ENCODE data around the gene UST. TPM values are rescaled to one million over a fixed set of nuclear protein-coding genes. Genes with fewer than 3 reads are reported as not detected.

UST gene
- total and polyA plus RNA-seq, 2 of the 8 experiments (the other 6 are each of a cell fraction or from before 2014, with no cell fraction given): 13.5 to 34.5 TPM

DNA sequence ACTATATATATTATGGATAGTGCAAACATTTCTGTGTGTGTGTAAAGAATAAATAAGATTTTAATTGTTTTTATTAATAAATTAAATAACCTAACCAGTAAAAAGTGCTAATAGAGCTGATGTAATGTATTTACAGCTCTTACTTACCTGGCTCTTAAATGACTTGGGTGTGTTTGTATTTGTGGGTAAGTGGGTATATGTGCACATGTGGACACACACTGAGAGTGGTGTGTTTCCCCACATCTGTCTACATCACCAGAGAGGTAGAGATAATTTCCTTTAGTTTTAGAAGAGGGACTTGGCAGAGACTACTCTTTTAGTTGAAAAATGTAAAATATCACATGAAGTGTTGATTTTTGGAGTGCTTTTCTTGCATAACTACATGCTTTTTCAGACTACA, 76.0 kb downstream of the UST start:
- Histone ChIP-seq H2BK5ac (ENCODE audit: low read depth, low read length) (no peak overlapping the region), H3K9ac (replicated peaks in 1 of 4; ENCODE audit: extremely low read depth in 1 of 4, low read depth in 3 of 4, low read length in 3 of 4) (no peak overlapping the region), H2BK120ac (replicated peaks; ENCODE audit: low read depth, low read length) (no peak overlapping the region), H3K27me3 (replicated peaks in 1 of 4; ENCODE audit: control insufficient read depth in 3 of 4, extremely low read depth in 1 of 4, insufficient read depth in 3 of 4, low read length in 3 of 4) (no peaks in the 10 kb centered on the region), H4K5ac (ENCODE audit: insufficient read length, low read depth, low read length) (no peak overlapping the region), H3K4ac (replicated peaks; ENCODE audit: insufficient read length, low read depth, low read length) (no peak overlapping the region), H3K56ac (replicated peaks; ENCODE audit: insufficient read length, low read depth, low read length) (no peak overlapping the region), H3K23me2 (ENCODE audit: low read depth, low read length) (no peaks in the 10 kb centered on the region), H4K20me1 (replicated peaks in 1 of 2; ENCODE audit: control insufficient read depth in 1 of 2, insufficient read depth in 2 of 2, low read length in 2 of 2) (no peaks in the 10 kb centered on the region), H3K18ac (ENCODE audit: extremely low read depth, low read length) (no peak overlapping the region), H3K4me2 (ENCODE audit: insufficient read depth in 1 of 2, low read depth in 2 of 2, low read length in 2 of 2) (no peak overlapping the region), H2AK5ac (ENCODE audit: low read depth, low read length) (no peak overlapping the region), H2BK20ac (ENCODE audit: low read length) (no peak overlapping the region), H4K91ac (replicated peaks; ENCODE audit: insufficient read length, low read length) (no peak overlapping the region), H2BK12ac (ENCODE audit: low read depth, low read length) (no peak overlapping the region), H3K36me3 (ENCODE audit: control insufficient read depth in 2 of 4, insufficient read depth in 4 of 4, low read length in 3 of 4) (no peaks in the 10 kb centered on the region), H2BK15ac (ENCODE audit: low read length) (no peak overlapping the region), H3K27ac (ENCODE audit: low read depth, low read length) (no peak overlapping the region), H3K4me1 (replicated peaks in 1 of 4; ENCODE audit: control insufficient read depth in 3 of 4, insufficient read depth in 4 of 4, low read length in 3 of 4) (peaks cover 0 to 17% (median 12%) of the 10 kb centered on the region in 4 experiments; a peak in 5 of 7 replicates), H3K9me3 (ENCODE audit: insufficient read depth in 2 of 2, low read depth in 1 of 2, low read length in 1 of 2) (no peaks in the 10 kb centered on the region), H3K79me2 (ENCODE audit: control insufficient read depth in 1 of 2, insufficient read depth in 2 of 2, low read length in 2 of 2) (peaks cover 4 to 78% of the 10 kb centered on the region in 2 experiments; a peak in 3 of 4 replicates), H2AFZ (ENCODE audit: low read length) (no peak overlapping the region), H4K8ac (ENCODE audit: extremely low read depth, insufficient read depth, low read length) (no peak overlapping the region), H3K14ac (ENCODE audit: insufficient read length) (no peak overlapping the region), H3K79me1 (ENCODE audit: low read depth, low read length) (peaks cover 5% of the 10 kb centered on the region; the same call in 1 of the 2 replicates), H3K4me3 (ENCODE audit: extremely low read depth in 1 of 4, insufficient read depth in 2 of 4, low read depth in 3 of 4, low read length in 4 of 4) (no peak overlapping the region), H3K23ac (ENCODE audit: insufficient read length) (no peak overlapping the region)
- ChIA-PET POLR2A (ENCODE audit: partially characterized antibody) (interaction anchor here (0.6 to 1.6 kb wide), 2 partner anchors 8 to 10 kb away, joined by 4 read pairs; no protein-coding TSS in a partner anchor), CTCF (ENCODE audit: partially characterized antibody) (interaction anchor here (1.5 kb wide), 1 partner anchor 245 kb away, joined by 3 read pairs; no protein-coding TSS in a partner anchor)
- FAIRE-seq (no peak), DNase-seq (ENCODE audit: low read depth in 1 of 2, low spot score in 2 of 2) (no peak)
- TF ChIP-seq SP4 (IDR thresholded peaks at IDR 0.05; ENCODE audit: low read length): no peak
- no peak for TF ChIP-seq RAD21 (IDR thresholded peaks at IDR 0.05 in 1 of 2, conservative IDR thresholded peaks at IDR 0.05 in 1 of 2; ENCODE audit: low read depth in 2 of 2, low read length in 2 of 2)

Data from H1 (cell line).